Fibroblast of pulmonary artery (primary cell): Measurements from ENCODE around the gene JAML.
"Not testable (repeated sequence)": the region's sequence is repeated elsewhere in the genome, so short reads cannot be mapped to it uniquely, and the experiment has no call there.

ENCODE experiments used
- DNase-seq: peaks from one replicate; pipeline ENCODE4 v3.0.0-alpha.2; 2010; ENCODE audit warnings: low read depth
- H3K4me3 ChIP-seq: replicated peaks from 2 replicates; pipeline ENCODE4 v1.5.1; 2011; ENCODE audit warnings: low read depth, mild to moderate bottlenecking, control low read depth, low read length, moderate library complexity
- CTCF ChIP-seq: IDR thresholded peaks from 2 replicates; pipeline ENCODE4 v1.5.1; 2011; ENCODE audit warnings: mild to moderate bottlenecking, control low read depth, low read length, inconsistent platforms; ENCODE audit errors: missing control alignments

Gene JAML

GRCh38 chr11:118186346-118187107 is 38.3 kb downstream of the JAML start:
- DNase-seq = no peak
- TF ChIP-seq CTCF = no peak
- no peak overlapping the region for H3K4me3 ChIP-seq

- no peak for TF ChIP-seq CTCF
- no peak overlapping the region for H3K4me3 ChIP-seq
- DNase-seq = no peak
Measured at GRCh38 chr11:118184784-118185579, 39.8 kb downstream of the JAML start.

- not testable (repeated sequence) for H3K4me3 ChIP-seq, DNase-seq
Measured at GRCh38 chr11:118183691-118184090, 41.1 kb downstream of the JAML start.

GRCh38 chr11:118180300-118180703 is 44.5 kb downstream of the JAML start:
- DNase-seq = peak; percentile 11
- no peak for TF ChIP-seq CTCF
- no peak overlapping the region for H3K4me3 ChIP-seq

- no peak overlapping the region for H3K4me3 ChIP-seq
- no peak for TF ChIP-seq CTCF
- DNase-seq = no peak
Measured at GRCh38 chr11:118176778-118177134, 48.1 kb downstream of the JAML start.

- H3K4me3 ChIP-seq = no peak within 1 kb of the TSS
- TF ChIP-seq CTCF = no peak
- DNase-seq = no peak
Measured at GRCh38 chr11:118175993-118176777, 48.6 kb downstream of the JAML start, which contains the start of gene SCN2B. TSS of gene SCN2B (minus strand) at chr11:118176639. CDS start at chr11:118176431, 208 bp downstream.
